Right kidney (tissue), 1 donor: ENCODE measurements around the gene MXD4.

ENCODE experiments used
- DNase-seq: peaks from one replicate; pipeline ENCODE4 v3.0.0-alpha.2; 2016

MXD4 gene

DNA sequence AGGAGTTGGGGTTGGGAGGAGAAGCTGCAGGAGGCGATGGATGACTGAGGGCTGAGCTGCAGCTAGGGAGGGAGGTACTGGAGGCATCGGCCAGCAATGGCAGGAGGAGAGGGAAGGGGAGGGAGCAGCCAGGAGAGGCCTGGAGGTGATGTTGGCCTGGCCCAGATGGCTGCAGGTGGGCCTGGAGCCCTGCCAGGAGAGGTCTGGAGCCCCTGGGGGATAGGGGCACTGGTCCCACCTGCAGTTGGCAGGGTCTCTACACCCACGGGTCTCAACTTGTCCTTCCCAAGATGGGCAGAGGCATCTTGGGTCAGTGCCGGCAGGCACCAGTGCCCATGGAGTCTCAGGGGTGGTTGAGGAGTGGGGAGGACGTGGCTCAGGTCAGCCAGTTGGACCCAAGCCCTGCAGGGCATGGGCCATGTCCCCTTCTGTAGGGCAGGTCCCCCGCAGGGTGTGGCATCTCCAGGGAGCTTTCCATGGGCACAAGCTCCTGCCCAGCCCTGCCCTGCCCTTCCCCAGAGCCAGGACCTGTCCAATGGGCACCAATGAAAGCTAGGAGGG, 2.7 kb upstream of the MXD4 start:
- DNase-seq = no peak

DNA sequence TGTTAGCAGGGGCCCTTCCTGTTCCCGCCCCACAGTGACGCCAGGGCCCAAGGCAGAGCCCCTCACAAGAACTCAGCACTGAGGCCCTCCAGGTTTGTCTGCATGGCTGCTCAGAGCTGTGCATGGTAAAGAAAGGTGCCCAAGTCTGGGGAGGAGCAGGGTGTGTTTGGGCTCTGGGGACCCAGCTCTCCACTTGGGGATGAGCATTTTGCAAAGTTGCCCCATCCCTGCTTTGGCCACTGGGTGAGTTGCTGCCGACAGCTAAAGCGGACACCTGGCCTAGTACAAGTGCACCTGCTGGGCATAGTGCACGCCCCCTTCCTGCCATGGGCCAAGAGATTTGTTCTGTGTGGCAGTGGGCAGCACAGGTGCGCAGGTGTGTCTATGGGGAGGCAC, 2.0 kb upstream of the MXD4 start:
- no peak for DNase-seq

DNA sequence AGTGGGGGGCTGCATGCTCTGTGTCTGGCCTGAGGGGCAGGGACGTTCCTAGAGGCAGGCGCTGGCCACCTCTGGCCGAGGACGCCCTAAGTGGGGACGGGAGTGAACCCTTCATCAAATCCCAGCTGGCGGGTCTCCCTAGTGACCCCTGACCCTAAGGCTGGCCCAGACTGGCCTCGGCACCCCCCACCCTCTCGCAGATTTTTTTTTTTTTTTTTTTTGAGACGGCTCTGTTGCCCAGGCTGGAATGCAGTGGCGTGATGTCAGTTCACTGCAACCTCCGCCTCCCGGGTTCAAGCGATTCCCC, 988 bp upstream of the MXD4 start:
- DNase-seq = no peak

DNA sequence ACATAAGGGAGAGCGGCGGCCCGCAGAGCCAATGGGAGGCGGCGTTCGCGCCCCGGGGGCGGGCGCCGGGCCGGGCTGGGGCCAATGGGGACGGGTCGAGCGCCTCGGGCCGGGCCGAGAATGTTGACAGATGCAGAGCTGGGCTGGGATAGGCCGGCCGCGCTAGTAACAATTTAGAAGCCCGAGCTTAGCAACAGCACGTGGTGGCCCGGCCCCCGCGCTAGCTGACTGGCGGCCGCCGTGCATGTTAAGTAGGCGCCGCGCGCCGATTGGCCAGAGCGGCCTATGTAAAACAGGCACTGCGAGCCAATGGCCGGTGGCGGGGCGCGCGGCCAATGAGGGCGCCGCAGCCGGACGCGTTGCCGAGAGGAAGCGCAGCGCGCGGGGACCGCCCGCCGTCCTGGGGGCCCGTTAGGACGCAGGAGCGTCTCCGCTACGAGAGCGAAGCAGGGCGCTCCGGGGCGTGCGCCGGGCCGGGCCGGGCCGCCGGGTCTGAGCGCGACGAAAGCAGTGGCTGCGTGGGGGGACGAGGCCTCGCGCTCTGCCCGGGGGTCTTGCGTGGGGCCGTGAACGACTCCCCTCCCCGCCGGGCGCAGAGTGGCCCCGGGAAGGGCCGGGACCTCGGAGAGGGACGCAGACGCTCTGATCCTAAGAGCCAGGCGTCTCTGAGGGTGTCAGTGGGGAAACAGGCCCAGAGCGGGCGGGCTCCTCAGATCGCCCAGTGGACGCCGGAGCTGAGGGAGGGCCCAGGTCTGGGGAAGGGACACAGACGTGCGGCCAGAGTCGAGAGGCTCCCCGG, 435 bp upstream of the MXD4 start:
- peak; percentile 94 for DNase-seq

DNA sequence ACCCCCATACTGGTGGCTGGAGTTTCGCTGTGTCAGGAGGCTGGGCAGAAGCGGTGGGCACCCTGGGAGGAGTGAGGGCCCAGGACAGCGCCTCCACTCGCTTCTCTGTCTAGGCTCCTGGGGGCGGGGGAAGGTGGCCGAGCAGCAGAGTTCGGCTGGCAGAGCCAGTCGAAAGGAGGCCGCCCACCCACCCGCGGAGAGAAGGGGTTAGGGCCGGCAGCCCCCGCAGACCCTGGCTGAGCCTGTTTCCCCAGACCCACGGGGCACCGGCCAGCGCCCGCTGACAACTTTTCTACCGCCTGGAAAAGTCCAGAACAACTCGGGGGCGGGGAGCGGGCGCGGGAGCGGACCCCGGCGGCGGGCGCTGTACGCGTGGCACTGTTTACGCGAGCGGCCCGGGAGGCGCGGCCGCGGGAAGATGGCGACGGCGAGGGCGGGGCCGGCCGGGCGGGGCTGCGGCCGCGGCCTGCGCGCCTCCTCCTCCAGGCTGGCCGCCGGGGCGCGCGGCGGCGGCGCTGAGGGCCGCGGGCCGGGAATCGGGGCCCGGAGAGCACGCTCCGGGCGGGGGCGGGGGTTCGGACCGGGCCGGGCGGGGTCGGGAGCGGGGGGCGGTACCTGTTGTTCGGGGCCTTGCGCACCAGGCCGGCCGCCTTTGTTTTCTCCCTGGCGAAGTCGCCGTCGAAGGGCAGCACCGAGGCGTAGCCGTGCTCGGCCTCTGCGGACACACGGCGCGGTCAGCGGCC, 628 bp downstream of the MXD4 start:
- peak; percentile 58 for DNase-seq

DNA sequence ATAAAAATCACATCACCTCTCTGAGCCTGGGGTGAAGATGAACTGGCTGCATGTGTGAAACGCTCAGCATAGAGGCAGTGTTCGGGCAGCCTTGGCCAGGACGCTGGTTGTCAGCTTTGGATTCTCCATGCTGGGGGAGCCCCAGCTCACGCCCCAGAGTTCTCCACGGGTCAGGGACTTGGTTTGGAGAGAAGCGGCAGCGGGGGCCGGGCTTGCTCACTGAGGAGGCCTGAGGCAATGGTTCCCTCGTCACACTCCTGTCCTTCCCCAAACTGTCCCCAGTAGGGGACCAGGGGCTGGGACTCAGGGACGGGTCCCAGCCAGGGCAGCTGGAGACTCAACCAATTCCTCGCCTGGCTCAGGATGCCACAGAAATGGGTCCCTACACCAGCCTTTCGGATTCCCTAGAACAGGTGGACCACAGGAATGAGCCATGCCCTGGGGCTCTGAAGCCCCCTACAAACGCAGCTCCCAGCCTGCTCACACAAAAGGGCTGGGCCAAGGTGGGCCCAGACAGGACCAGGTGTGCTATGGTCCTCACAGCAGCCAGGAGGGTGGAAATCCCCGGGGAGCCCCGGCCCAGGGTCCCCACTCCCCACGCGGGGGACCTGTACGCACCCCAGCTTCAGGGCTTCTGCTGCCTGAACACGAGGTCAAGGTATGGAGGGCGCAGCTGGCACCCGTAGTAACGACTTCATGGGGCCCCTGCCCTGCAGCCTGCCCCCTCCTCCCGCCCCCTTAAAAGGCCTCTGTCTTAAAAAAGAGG, 1.4 kb downstream of the MXD4 start:
- DNase-seq = no peak

DNA sequence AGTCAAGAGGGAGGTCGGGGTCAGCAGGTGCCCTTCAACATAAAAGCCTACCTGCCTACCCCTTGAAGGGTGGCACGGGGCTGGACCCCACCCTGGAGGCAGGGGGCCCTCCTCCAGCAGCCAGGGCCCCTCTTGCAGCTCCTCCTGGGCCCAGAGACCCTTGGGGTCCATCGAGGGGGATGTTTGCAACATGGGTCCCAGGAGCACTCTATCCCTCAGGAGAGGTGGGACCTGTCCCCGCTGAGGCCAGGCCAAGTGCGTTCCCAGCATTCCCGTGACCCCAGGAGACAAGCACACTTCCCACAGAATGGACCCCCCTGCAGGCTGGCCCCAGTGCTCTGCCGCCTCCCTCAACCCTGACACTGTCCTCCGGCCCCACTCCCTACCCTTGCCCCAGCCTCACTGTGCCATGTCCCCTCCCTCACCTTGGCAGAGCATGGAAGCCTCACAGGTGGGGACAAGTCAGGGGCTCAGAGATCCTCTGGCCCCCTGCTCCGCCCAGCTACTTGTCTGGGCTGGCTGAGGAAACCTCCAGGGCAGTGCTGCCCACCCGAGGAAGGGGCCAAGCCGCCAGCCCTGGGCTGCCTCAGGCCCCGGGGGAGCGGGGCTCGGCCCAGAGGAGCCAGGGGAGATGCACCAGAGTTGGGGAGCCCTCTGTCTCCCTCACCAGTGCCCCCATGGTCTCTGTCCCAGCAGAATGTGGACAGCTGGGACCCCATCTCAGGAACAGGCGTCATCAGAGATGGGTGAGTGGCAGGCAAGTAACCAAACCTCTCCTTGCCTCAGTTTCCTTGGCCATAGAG, 2.2 kb downstream of the MXD4 start:
- no peak for DNase-seq

DNA sequence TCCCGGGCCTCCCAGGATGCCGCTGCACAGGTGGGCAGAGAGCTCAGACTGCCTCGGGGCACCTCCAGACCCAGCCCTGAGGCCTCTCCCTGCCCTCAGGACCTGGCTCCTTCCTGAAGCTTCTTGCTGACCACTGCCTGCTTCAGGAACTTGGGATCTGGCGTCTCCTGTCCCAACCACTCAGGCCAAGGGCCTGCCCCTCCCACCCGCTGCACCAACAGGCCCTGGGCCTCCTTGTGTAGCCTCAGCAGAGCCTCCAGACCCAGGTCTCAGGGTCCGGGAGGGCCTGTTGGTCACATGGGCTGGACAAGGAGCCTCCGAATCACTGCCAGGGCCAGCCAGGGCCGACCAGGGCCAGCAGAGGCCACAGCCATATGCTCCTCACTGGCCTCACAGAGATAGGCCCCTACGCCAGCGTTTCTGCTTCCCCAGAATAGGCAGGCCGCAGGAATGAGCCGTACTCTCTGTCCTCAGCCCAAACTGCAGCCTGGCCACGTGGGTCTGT, 2.8 kb downstream of the MXD4 start:
- no peak for DNase-seq

DNA sequence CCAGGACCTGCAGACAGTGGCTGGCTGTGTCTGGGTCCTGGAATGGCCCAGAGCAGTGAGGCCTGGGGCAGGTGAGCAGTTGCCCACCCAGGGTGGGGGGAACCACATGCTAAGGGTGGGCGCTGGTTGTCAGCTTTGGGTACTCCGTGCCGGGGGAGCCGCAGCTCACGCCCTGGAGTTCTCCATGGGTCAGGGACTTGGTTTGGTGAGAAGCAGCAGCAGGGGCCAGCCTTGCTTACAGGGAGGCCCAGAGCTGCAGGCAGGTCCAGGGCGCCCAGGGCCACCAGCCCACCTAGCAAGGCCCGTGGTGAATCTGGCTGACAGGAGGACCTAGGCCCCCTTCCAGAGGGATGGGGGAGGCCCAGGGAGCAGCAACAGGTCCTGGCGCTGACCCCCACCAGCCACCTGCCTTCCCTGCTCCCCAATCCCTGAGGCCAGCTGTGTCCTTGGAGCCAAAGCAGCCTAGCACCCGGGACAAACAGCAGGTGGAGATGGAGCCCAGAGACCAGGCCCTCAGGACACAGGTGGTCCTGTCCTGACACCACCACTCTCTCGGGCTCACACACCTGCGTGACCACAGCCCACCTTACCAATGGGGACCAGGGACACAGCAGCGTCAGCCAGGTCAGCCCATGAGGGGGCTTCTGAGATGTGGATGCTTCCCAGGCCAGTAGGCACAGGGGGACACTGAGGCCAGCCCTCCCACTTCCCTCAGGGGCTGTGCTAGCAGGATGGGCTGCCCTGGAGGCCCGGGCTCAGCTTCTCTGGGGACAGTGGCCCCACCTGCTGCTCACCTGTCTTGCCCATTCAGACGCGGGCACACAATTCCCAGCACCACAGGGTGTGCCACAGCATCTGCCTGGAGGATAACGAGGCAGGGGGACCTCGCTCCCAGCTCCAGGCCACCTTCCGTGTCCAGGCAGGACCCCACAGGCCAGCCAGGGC, 3.5 kb downstream of the MXD4 start:
- DNase-seq = no peak

DNA sequence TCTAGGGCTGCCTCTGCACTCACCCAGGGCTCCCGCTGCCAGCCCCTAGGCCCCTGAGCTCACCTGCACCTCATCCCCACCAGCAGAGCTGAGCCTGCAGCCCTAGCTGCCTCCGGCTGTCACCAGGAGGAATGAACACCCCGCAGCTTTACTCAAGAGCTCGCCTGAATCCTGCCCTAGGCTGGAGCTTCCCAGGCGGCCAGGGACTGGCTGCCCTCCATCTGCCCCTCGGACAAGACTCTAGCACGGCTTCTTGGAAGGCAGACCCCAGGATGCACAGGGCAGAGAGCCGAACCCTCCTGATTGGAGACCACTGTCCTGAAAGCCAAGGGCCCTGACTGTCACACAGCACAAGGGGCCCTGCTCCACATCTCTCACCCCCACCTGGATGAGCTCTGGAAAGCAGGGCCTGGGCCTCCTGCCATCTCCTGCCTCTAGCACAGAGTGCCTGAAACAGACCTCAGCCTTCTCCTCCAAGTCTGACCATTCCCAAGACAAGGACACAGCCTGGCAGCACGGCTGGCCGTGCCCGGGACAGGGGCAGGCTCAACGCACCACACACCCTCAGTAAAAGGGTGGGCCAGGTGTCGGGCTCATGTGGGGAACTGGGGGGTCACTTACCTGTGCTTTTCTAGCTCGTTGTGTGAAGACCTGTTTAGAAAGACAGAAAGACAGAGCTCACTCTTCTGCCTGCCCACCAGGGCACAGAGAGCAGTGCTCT, 4.4 kb downstream of the MXD4 start:
- no peak for DNase-seq

DNA sequence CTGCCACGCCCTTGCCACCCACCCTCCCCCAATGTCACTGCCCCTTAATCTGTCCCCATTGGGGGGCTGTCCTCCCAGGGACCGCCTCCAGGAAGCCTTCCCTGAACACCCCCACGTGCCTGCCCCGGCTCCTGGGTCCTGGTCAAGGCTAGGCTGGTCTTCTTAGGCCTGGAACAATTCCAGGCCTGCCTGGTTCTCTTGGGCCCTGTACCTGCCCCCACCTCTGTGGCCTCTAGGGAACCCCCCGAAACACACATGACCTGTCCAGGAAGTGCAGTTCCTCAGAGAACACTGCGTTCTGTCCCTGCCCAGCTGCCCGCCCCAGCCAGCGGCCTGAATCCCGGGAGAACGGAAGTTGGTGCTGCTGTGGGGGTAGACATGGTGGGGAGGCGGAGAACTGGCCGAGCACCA, 5.1 kb downstream of the MXD4 start:
- no peak for DNase-seq

DNA sequence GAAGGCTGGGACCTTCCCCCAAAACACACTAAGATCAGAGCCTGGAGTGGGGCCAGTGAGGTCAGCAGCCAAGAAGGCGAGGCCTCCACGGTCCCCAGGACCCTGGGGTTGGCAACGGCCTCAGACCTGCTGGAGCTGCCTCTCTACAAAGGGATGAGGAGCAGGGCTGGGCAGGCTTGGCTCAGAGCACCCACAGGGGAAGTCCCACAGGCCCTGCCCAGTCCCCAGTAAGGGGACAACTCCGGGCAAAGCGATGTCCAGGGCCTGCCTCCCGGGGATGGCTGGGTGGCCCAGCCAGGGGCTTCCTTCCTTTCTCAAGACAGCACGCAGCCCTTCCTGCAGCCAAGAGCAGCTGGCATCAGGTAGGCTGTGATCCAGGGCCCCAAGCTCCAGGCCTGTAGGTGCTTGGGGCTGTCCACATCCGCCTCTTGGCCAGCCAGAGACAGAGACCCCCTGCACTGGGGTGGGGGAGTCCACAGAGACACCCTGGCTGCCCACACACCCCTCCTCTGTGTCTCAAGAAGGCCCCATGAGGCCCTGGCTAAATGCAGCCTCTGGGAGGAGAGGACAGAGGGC, 5.7 kb downstream of the MXD4 start:
- DNase-seq = no peak

DNA sequence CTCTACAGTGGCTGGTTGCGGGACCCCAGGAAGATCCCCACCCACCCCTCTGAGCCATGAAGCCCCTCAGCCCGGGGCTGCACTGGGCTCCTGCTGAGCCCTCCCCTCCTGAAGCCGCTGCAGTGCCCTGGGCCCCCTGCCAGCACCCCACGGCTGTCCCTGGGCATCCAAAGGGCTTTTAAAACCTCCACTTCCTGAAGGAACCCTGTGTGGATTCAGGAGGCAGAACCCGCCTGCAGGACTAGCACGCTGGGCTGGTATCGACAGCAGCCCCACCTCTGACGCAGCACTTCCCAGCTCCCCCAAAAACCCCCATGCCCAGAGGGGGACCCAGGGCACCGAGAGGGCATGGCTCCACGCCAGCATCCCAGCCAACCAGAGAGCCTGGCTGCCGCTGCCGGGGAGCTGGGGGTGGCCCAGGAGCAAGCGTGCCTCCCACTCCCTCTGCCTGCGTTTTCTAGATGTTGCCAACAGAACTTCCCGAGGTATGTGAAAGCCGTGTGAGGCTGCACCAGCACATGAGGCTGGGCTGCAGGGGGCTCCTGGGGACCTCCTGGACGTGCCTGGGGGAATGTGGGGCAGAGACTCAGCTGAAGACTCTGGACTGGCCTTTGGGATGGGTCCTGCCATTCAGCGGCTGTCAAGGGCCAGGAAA, 6.3 kb downstream of the MXD4 start:
- no peak for DNase-seq

DNA sequence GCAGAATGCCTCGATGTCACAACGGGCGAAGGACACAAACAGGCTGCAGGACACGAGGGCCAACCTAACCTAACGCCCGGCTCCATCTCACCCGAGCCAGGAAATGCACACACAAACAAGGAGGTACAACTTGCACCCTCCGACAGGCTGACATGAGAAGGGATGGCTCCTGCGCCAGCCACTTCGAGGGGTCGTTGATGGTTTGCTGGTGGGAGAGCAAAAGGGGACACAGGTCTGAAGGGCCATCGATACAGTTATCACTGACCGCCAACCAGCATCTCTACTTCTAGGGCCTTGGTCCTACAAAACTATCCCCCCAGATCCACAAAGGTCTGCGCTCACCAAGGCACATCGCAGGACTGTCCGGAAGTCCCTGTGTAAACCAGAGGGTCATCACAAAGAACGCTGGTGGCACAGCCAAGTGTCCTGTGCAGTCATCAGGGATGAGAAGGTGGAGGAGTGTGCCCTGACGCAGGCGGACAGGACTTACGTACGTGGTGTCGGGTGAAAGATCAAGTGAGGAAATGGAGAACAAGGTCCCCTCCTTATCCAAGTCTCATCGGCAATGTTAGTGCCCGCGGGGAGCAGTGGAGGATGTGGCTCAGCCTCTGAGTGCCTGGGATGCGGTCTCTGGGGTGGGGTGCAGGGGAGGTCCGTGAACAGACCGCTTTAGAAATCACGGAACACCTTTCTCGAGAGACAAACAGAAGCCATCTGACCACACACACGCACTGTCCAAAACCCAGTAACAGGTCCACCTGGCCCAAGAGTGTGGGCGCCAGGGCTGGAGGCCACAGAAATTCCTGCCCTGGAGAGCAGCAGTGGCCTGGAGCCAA, 7.0 kb downstream of the MXD4 start:
- DNase-seq = no peak

DNA sequence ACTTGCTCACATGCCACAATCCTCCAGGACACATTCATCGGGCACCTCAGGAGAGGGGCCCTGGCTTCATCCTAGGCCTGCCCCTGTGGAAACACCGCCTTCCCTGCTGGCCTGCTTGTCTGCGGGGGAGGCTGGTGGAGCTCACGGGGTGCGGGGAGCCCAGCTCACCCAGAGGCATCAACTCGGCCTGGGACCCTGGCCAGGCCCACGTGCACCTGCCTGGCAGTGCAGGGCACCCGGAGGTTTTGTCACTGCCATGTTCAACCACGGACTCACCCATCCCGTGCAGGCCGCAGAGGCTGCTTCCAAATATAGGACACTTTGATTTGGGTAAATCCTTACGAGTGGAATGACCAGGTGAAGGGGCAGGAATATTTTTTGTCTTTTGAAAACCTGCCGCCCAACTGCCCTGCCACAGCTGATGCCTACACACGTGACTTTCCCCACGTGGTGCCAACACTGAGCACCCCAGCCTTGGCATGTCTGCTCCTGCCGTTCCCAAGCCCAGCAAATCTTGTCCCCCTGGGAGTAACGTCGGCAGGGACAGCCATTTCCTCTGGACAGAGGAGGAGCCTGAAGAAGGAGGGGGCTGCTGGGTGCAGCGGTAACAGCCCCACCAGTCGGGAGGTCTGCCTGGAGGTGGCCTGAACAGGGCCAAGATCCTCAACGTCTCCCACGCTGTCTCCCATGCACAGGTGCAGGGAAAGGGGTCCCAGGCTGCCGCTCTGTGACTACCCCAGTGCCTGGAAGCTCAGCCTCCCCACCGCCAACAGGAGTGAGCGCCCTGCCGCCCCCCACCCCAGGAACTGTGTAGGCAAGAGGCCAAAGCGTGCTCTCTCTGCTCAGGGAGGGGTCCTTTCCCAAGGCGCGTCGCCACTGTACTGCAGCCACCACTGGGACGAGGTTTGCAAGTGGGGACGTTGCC, 8.5 kb downstream of the MXD4 start:
- no peak for DNase-seq

DNA sequence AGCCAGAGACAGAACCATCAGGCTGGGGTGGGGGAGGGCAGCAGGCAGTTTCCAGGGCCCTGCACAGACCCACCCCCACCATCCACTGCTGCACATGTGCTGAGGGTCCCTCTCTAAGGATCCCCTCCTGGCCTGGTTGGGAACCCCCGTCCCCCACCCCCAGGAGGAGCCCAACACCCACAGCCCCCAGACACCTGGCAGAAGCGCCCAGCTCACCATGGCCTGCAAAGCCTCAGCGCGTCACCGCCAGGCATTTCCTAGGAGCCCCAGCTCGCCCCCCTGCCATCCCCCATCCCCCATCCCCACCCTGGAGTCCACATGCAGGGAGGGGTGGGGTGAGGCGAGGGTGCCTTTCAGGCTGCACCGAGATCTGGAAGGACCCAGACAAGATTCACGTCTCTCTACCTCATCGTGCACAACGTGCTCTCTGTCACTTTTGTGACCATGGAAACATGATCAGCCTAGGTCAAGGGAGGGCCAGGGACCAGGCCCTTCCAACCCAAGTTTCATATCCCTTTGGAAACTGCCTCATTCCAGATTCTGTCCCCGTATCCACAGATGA, 9.3 kb downstream of the MXD4 start:
- DNase-seq = no peak
